Measurements from ENCODE around the gene PSMG4.

PSMG4 gene

DNA sequence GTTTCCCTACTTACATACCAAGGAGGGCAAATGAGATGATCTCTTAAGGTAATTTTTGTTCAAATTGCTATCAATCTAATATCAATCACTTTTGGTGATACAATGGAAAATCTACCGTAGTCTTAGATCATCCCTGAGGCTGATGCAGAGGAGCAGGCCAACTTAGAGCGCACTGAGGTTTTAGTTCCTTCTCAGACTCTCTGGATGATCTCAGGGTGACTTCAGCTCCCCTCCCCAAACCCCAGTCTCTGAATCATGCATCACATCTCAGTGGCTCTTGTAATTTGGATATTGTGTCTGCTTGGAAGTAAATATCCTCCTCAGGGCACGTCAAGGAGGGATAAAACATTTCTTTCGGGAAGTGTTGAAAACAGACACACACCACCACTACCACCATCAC is 37.2 kb upstream of the PSMG4 start (continued):
- TF ChIP-seq ZNF626 (tag by site-specific recombination; IDR thresholded peaks at IDR 0.05) (no peak), ZNF664 (tag by site-specific recombination; IDR thresholded peaks at IDR 0.05) (no peak)

DNA sequence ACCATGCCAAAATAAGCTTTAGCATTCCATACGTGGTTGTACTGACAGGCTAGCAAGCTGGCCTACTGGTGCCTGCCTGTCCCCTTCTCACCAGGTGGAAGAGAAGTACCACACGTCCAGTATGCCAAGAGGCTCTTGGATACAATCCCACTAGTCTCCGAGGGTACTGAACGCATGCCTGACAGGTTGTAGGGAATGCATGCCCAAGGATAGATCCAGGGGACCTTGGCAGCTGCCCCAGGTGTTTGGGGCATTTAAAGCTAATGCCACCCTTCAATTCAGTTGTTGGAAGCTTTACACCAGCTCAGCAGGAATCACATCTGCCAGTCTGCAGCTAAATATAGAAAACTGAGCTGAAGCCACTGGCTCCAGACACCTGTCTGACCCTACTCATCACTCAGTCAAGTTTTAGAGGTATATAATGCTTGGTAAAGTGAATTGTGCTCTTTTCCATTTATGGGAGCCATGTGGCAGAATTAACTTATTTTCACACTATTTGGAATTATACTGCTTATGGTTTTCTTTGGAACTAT is 36.2 kb upstream of the PSMG4 start:
- Histone ChIP-seq H3K4me1 (ENCODE audit: control insufficient read depth, insufficient read depth, low read length) (peaks cover 3% of the 10 kb centered on the region; the same call in 1 of the 2 replicates), H3K9me3 (ENCODE audit: control insufficient read depth, insufficient read depth, low read depth, low read length) (no peaks in the 10 kb centered on the region), H3K36me3 (ENCODE audit: control insufficient read depth in 2 of 2, insufficient read depth in 1 of 2, low read length in 2 of 2) (peaks cover 16 to 18% of the 10 kb centered on the region in 2 experiments; a peak in 2 of 3 replicates), H3K4me3 (ENCODE audit: low read depth, low read length) (no peak overlapping the region), H3K27ac (ENCODE audit: extremely low read depth, low read depth, low read length) (no peak overlapping the region)
- no peak for TF ChIP-seq ZNF324 (tag by site-specific recombination; IDR thresholded peaks at IDR 0.05)
- TF ChIP-seq SETDB1 (IDR thresholded peaks at IDR 0.05; ENCODE audit: insufficient read length, low read length) = no peak
- TF ChIP-seq ZNF776 (tag by site-specific recombination; IDR thresholded peaks at IDR 0.05; ENCODE audit: borderline replicate concordance) = no peak
- TF ChIP-seq, protein P1, sequence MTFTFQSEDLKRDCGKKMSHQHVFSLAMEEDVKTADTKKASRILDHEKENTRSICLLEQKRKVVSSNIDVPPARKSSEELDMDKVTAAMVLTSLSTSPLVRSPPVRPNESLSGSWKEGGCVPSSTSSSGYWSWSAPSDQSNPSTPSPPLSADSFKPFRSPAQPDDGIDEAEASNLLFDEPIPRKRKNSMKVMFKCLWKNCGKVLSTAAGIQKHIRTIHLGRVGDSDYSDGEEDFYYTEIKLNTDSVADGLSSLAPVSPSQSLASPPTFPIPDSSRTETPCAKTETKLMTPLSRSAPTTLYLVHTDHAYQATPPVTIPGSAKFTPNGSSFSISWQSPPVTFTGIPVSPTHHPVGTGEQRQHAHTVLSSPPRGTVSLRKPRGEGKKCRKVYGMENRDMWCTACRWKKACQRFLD (tag by site-specific recombination; IDR thresholded peaks at IDR 0.05) = no peak
- TF ChIP-seq ZNF571 (tag by site-specific recombination; IDR thresholded peaks at IDR 0.05) = no peak
- CTCF ChIA-PET = interaction anchor here (1.6 to 1.8 kb wide), 2 partner anchors 12 to 29 kb away, joined by 6 to 7 read pairs; no protein-coding TSS in a partner anchor
- POLR2A ChIA-PET = interaction anchor here (0.8 to 1.3 kb wide), 5 partner anchors 9 to 60 kb away, joined by 3 to 8 read pairs (median 4); no protein-coding TSS in a partner anchor

DNA sequence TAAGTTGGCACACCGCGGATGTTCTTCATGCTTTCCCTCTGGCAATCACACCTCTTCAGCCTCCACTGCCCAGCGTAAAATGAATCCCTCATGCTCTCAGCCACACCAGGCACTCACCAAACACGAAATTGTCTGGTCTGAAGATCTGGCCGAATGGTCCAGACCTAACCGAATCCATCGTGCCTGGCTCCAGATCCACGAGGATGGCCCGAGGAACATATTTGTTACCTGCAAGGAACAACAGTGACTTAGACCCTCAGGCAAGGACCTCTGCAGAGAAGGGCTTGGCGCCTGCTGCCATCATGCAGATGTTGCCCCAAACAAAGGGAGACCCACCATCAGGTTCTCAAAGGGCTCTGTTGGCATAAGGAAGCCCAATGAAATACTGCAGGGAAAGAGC is 32.7 kb upstream of the PSMG4 start:
- TF ChIP-seq ZNF701 (tag by site-specific recombination; IDR thresholded peaks at IDR 0.05) (no peak), MYNN (tag by site-specific recombination; IDR thresholded peaks at IDR 0.05; ENCODE audit: borderline replicate concordance) (no peak), ZNF776 (tag by site-specific recombination; IDR thresholded peaks at IDR 0.05; ENCODE audit: borderline replicate concordance) (no peak), KLF16 (tag by site-specific recombination; IDR thresholded peaks at IDR 0.05) (no peak)
- TF ChIP-seq, protein P2, sequence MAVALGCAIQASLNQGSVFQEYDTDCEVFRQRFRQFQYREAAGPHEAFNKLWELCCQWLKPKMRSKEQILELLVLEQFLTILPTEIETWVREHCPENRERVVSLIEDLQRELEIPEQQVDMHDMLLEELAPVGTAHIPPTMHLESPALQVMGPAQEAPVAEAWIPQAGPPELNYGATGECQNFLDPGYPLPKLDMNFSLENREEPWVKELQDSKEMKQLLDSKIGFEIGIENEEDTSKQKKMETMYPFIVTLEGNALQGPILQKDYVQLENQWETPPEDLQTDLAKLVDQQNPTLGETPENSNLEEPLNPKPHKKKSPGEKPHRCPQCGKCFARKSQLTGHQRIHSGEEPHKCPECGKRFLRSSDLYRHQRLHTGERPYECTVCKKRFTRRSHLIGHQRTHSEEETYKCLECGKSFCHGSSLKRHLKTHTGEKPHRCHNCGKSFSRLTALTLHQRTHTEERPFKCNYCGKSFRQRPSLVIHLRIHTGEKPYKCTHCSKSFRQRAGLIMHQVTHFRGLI (tag by site-specific recombination; IDR thresholded peaks at IDR 0.05) = no peak
- peaks cover 8% of the 10 kb centered on the region; the same call in 1 of the 2 replicates for H3K4me1 ChIP-seq (ENCODE audit: control insufficient read depth, insufficient read depth, low read length)
- H3K36me3 ChIP-seq (ENCODE audit: control insufficient read depth in 2 of 2, insufficient read depth in 1 of 2, low read length in 2 of 2) = peaks cover 16 to 18% of the 10 kb centered on the region in 2 experiments; a peak in 2 of 3 replicates
- CTCF ChIA-PET = interaction anchor here (0.9 to 1.5 kb wide), 4 partner anchors 17 to 99 kb away, joined by 3 to 13 read pairs (median 5); partner anchors contain the start of gene TUBB2A
- POLR2A ChIA-PET = interaction anchor here (0.9 to 2.6 kb wide), 14 partner anchors 9 to 69 kb away, joined by 3 to 26 read pairs (median 8); partner anchors contain the start of gene TUBB2A
- H3K9me3 ChIP-seq (ENCODE audit: control insufficient read depth, insufficient read depth, low read depth, low read length) = no peaks in the 10 kb centered on the region
- H3K27ac ChIP-seq (ENCODE audit: extremely low read depth, low read depth, low read length) = no peak overlapping the region
- peak overlapping the region; percentile 63 for H3K4me3 ChIP-seq (ENCODE audit: low read depth, low read length)

DNA sequence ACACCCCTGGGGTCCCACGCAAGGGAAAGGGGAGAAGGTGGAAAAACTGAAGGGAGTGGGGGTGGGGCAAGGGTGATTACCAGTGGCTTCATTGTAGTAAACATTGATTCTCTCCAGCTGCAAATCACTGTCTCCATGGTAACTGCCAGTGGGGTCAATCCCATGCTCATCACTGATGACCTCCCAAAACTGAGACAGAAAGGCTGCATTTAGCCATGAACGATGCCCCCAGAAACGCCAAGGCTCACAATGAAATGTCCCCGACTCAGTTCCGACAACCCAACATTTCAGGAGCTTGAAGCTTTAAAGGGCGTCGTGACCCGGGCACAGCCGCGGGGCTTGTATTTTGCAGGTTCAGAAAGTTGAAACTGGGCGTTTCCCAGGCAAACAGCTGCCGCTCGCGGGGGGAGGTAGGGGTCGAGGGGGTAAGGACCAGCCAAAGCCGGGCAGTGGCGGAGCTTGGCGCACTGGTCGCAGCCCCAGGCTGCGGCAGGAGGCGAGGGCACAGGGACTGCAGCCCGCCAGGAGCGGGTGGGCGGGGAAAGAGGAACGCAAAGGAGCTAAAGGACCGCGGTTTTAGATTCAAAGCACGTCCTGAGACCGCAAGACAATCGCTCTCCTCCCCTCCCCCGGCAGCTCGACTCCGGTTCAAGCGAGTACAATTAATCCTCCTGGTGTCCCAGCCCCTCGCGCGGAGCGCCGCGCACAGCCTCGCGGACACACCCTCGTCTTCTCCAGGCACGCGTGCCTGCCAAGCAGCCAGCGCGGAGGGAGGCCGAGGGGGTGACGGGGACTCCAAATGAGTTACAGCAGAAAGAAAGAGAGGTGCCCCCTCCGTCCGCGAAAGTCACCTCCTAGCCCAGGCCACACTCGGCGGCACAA is 32.0 kb upstream of the PSMG4 start:
- Histone ChIP-seq H3K27ac (ENCODE audit: extremely low read depth, low read depth, low read length) (peak overlapping the region; percentile 93), H3K4me3 (ENCODE audit: low read depth, low read length) (peak overlapping the region; percentile 63), H3K36me3 (ENCODE audit: control insufficient read depth in 2 of 2, insufficient read depth in 1 of 2, low read length in 2 of 2) (peaks cover 16 to 18% of the 10 kb centered on the region in 2 experiments; a peak in 2 of 3 replicates), H3K4me1 (ENCODE audit: control insufficient read depth, insufficient read depth, low read length) (peaks cover 8% of the 10 kb centered on the region; the same call in 1 of the 2 replicates), H3K9me3 (ENCODE audit: control insufficient read depth, insufficient read depth, low read depth, low read length) (no peaks in the 10 kb centered on the region)
- ChIA-PET CTCF (interaction anchor here (0.6 to 1.5 kb wide), 6 partner anchors 13 to 171 kb away, joined by 3 to 13 read pairs (median 4); partner anchors contain the start of gene TUBB2A), POLR2A (interaction anchor here (0.6 to 2.6 kb wide), 24 partner anchors 9 to 794 kb away, joined by 3 to 26 read pairs (median 6); partner anchors contain the start of genes BPHL, PSMG4 and TUBB2A)
- no peak for TF ChIP-seq REPIN1 (tag by site-specific recombination; IDR thresholded peaks at IDR 0.05; ENCODE audit: low read depth)
- TF ChIP-seq, protein P3, sequence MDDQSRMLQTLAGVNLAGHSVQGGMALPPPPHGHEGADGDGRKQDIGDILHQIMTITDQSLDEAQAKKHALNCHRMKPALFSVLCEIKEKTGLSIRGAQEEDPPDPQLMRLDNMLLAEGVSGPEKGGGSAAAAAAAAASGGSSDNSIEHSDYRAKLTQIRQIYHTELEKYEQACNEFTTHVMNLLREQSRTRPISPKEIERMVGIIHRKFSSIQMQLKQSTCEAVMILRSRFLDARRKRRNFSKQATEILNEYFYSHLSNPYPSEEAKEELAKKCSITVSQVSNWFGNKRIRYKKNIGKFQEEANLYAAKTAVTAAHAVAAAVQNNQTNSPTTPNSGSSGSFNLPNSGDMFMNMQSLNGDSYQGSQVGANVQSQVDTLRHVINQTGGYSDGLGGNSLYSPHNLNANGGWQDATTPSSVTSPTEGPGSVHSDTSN (CRISPR knock-in tag; IDR thresholded peaks at IDR 0.05) = peak; percentile 22; the same call in 1 of the 2 replicates
- TF ChIP-seq ZNF140 (tag by site-specific recombination; IDR thresholded peaks at IDR 0.05) = no peak
- TF ChIP-seq BCL11A (tag by site-specific recombination; IDR thresholded peaks at IDR 0.05; ENCODE audit: low read depth) = peak; percentile 11; the same call in 1 of the 2 replicates
- TF ChIP-seq ZFP69B (tag by site-specific recombination; IDR thresholded peaks at IDR 0.05) = 0 out of 2 replicates have a peak, but pooled peaks have one; percentile 2
- TF ChIP-seq SP2 (tag by site-specific recombination; IDR thresholded peaks at IDR 0.05) = peak; percentile 41; the same call in 1 of the 2 replicates
- 0 out of 2 replicates have a peak, but pooled peaks have one; percentile 58 for TF ChIP-seq KLF9 (tag by site-specific recombination; IDR thresholded peaks at IDR 0.05; ENCODE audit: low read depth)
- no peak for TF ChIP-seq ZNF473 (tag by site-specific recombination; IDR thresholded peaks at IDR 0.05)
- TF ChIP-seq ZBTB8A (tag by site-specific recombination; IDR thresholded peaks at IDR 0.05) = peak; percentile 81
- TF ChIP-seq ZBTB17 (tag by site-specific recombination; IDR thresholded peaks at IDR 0.05) = peak; percentile 82
- TF ChIP-seq ZXDB (tag by site-specific recombination; IDR thresholded peaks at IDR 0.05) = peak; percentile 39; the same call in 1 of the 2 replicates

Data from HEK293 (cell line).